Gastroesophageal sphincter (tissue), 4 donors: ENCODE measurements around the gene LURAP1L. TPM values are rescaled to one million over a fixed set of nuclear protein-coding genes. Genes with fewer than 3 reads are reported as not detected.

ENCODE experiments used
- ATAC-seq: fragments of 150-250 bp; one replicate; pipeline ENCODE4 v1.9.1; 2016; ENCODE audit warnings: mild to moderate bottlenecking, moderate library complexity
- H3K27ac ChIP-seq, 4 donors: fragments of 200-600 bp; sonication (generic) in 3 of 4; 1 replicate in 3 of 4; 2 replicates in 1 of 4; pipeline ENCODE4 v1.5.1; 2016 to 2019
- H3K27me3 ChIP-seq: fragments of 200-600 bp; sonication (generic); one replicate; pipeline ENCODE4 v1.5.1; 2019
- H3K36me3 ChIP-seq, 2 donors: fragments of 200-600 bp; sonication (generic); one replicate each; pipeline ENCODE4 v1.5.1; 2019; ENCODE audit warnings: control low read depth in 1 of 2
- H3K4me1 ChIP-seq, 3 donors: fragments of 200-600 bp; sonication (generic); 1 replicate in 2 of 3; 2 replicates in 1 of 3; pipeline ENCODE4 v1.5.1; 2016 to 2019; ENCODE audit warnings: control low read depth in 2 of 3
- H3K4me3 ChIP-seq, 2 donors: fragments of 200-600 bp; sonication (generic); one replicate each; pipeline ENCODE4 v1.5.1; 2019; ENCODE audit warnings: mild to moderate bottlenecking in 1 of 2, moderate library complexity in 1 of 2
- H3K9me3 ChIP-seq, 3 donors: fragments of 200-600 bp; sonication (generic); one replicate each; pipeline ENCODE4 v1.5.1; 2017 to 2019; ENCODE audit warnings: control low read depth in 2 of 3
- EP300 ChIP-seq: sonication (generic); formaldehyde crosslinking; IDR thresholded peaks from one replicate; pipeline ENCODE4 v1.6.1; 2017; ENCODE audit warnings: antibody characterized with exemption, mild to moderate bottlenecking
- POLR2A ChIP-seq, 2 donors: fragments of 450-650 bp; IDR thresholded peaks; one replicate each; pipeline ENCODE4 v1.6.1; 2017; ENCODE audit warnings: antibody characterized with exemption in 2 of 2, mild to moderate bottlenecking in 2 of 2, moderate library complexity in 1 of 2
- POLR2AphosphoS5 ChIP-seq: sonication (generic); formaldehyde crosslinking; IDR thresholded peaks from one replicate; pipeline ENCODE4 v1.6.1; 2017; ENCODE audit warnings: antibody characterized with exemption
- WGBS, 2 donors: methylation state at CpG; one replicate each; pipeline ENCODE4 v1.1.5; 2018; ENCODE audit warnings: low coverage in 1 of 2; 5-methylcytosine and 5-hydroxymethylcytosine counted together
- total RNA-seq, 4 donors: library from RNA; depleted of rRNA; stranded (reverse); fragments of >200 nt; gene quantifications; one replicate each; pipeline ENCODE4 v1.1.0, GENCODE V29; 2016
- TF ChIP-seq, protein P1 (sequence below), 4 experiments: fragments of 200-600 bp in 2 of 4; fragments of 450-650 bp in 2 of 4; sonication (generic) in 1 of 4; IDR thresholded peaks; one replicate each; pipeline ENCODE4 v1.5.1; 2017 to 2019; ENCODE audit warnings: antibody characterized with exemption in 4 of 4, mild to moderate bottlenecking in 2 of 4, moderate library complexity in 2 of 4

LURAP1L gene
- total RNA-seq, 4 donors from 2014 or later, result 13.7 to 29.6 (median 22.7) TPM

- no peaks in the 10 kb centered on the region for H3K27me3 ChIP-seq
- ATAC-seq, result no peak
- TF ChIP-seq POLR2A (IDR thresholded peaks at IDR 0.05), result no peak
- no peaks in the 10 kb centered on the region for H3K36me3 ChIP-seq
- H3K27ac ChIP-seq, result peak overlapping the region in 2 of 4 donors; percentile 23 to 24
- H3K9me3 ChIP-seq, result peaks cover 0 to 19% (median 0%) of the 10 kb centered on the region in 3 donors
- H3K4me3 ChIP-seq, result no peak overlapping the region
- no peaks in the 10 kb centered on the region for H3K4me1 ChIP-seq
Measured at GRCh38 chr9:12838546-12838945, 63.7 kb downstream of the LURAP1L start.

GRCh38 chr9:12843735-12844134 lies 68.9 kb downstream of the LURAP1L start:
- H3K9me3 ChIP-seq, result no peaks in the 10 kb centered on the region
- no peak overlapping the region for H3K4me3 ChIP-seq
- TF ChIP-seq POLR2AphosphoS5, result peak; percentile 71
- no peak for TF ChIP-seq EP300
- no peaks in the 10 kb centered on the region for H3K27me3 ChIP-seq
- H3K27ac ChIP-seq, result peak overlapping the region in 1 of 4 donors; percentile 18
- no peaks in the 10 kb centered on the region for H3K36me3 ChIP-seq
- WGBS, 2 donors, result 35 to 40% methylated on average over 4 of the region's 4 CpGs
- no peaks in the 10 kb centered on the region for H3K4me1 ChIP-seq
- peak; percentile 41 for ATAC-seq

DNA sequence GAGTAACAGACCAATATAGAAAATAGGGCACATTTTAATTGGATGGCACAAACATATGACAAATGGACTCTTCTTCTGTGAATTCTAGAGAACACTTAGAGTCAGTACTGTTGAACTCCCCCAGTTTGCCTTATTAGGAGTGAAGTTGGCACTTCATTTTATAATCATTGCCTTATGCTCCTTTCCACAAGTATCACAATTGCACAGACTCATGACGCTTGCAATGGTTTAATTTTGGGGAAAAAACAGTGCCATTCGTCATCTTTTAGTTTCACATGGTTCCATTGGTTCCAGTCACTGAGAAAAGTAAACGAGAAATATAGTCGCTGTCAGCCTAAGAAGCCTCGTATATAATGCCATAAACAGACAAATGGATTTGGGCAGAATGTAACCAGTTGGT lies 71.2 kb downstream of the LURAP1L start:
- Histone ChIP-seq H3K9me3 (no peaks in the 10 kb centered on the region), H3K36me3 (no peaks in the 10 kb centered on the region), H3K27ac (no peak overlapping the region), H3K27me3 (no peaks in the 10 kb centered on the region), H3K4me1 (no peaks in the 10 kb centered on the region), H3K4me3 (no peak overlapping the region)
- ATAC-seq, result no peak
- WGBS, 2 donors, result 79 to 89% methylated on average over 5 of the region's 5 CpGs
- no peak for TF ChIP-seq EP300
- TF ChIP-seq, protein P1, sequence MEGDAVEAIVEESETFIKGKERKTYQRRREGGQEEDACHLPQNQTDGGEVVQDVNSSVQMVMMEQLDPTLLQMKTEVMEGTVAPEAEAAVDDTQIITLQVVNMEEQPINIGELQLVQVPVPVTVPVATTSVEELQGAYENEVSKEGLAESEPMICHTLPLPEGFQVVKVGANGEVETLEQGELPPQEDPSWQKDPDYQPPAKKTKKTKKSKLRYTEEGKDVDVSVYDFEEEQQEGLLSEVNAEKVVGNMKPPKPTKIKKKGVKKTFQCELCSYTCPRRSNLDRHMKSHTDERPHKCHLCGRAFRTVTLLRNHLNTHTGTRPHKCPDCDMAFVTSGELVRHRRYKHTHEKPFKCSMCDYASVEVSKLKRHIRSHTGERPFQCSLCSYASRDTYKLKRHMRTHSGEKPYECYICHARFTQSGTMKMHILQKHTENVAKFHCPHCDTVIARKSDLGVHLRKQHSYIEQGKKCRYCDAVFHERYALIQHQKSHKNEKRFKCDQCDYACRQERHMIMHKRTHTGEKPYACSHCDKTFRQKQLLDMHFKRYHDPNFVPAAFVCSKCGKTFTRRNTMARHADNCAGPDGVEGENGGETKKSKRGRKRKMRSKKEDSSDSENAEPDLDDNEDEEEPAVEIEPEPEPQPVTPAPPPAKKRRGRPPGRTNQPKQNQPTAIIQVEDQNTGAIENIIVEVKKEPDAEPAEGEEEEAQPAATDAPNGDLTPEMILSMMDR (IDR thresholded peaks at IDR 0.05), result no peak
- no peak for TF ChIP-seq POLR2A (IDR thresholded peaks at IDR 0.05)
- TF ChIP-seq POLR2AphosphoS5, result no peak

DNA sequence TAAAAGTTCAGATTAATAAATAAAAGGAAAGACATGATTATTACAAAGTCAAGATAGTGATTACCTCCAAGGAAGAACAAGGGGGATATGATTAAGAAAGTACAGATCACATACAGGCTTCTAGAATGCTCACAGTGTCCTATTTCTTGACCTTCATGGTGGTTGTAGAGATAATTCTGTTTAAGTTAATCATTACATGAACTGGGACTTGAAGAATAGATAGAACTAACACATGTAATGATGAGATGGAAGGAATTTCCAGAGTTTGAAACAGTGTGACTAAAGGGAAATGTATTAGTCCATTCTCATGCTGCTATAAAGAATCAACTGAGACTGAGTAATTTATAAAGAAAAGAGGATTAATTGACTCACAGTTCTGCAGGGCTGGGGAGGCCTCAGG lies 72.7 kb downstream of the LURAP1L start:
- Histone ChIP-seq H3K4me1 (no peaks in the 10 kb centered on the region), H3K36me3 (no peaks in the 10 kb centered on the region), H3K27me3 (no peaks in the 10 kb centered on the region), H3K9me3 (no peaks in the 10 kb centered on the region), H3K4me3 (no peak overlapping the region), H3K27ac (no peak overlapping the region)
- TF ChIP-seq, protein P1 (IDR thresholded peaks at IDR 0.05), result no peak
- no peak for ATAC-seq

GRCh38 chr9:12849486-12850003 lies 74.7 kb downstream of the LURAP1L start:
- no peak for ATAC-seq
- Histone ChIP-seq H3K27ac (no peak overlapping the region), H3K27me3 (no peaks in the 10 kb centered on the region), H3K4me1 (no peaks in the 10 kb centered on the region), H3K36me3 (no peaks in the 10 kb centered on the region), H3K9me3 (no peaks in the 10 kb centered on the region), H3K4me3 (no peak overlapping the region)
- WGBS, 2 donors, result 48 to 100% methylated on average over 1 of the region's 1 CpG
- TF ChIP-seq POLR2AphosphoS5, result no peak
- TF ChIP-seq EP300, result no peak
- TF ChIP-seq, protein P1 (IDR thresholded peaks at IDR 0.05), result no peak
- TF ChIP-seq POLR2A (IDR thresholded peaks at IDR 0.05), result no peak

GRCh38 chr9:12851341-12852090 lies 76.7 kb downstream of the LURAP1L start:
- Histone ChIP-seq H3K9me3 (no peaks in the 10 kb centered on the region), H3K4me1 (no peaks in the 10 kb centered on the region), H3K4me3 (no peak overlapping the region), H3K27ac (no peak overlapping the region), H3K27me3 (no peaks in the 10 kb centered on the region), H3K36me3 (no peaks in the 10 kb centered on the region)
- WGBS, 2 donors, result 68 to 72% methylated on average over 6 of the region's 6 CpGs
- TF ChIP-seq EP300 (no peak), POLR2AphosphoS5 (no peak), POLR2A (IDR thresholded peaks at IDR 0.05) (no peak)
- TF ChIP-seq, protein P1 (IDR thresholded peaks at IDR 0.05), result no peak
- ATAC-seq, result no peak
